ENCODE measurements around the gene HENMT1.

Gene HENMT1

DNA sequence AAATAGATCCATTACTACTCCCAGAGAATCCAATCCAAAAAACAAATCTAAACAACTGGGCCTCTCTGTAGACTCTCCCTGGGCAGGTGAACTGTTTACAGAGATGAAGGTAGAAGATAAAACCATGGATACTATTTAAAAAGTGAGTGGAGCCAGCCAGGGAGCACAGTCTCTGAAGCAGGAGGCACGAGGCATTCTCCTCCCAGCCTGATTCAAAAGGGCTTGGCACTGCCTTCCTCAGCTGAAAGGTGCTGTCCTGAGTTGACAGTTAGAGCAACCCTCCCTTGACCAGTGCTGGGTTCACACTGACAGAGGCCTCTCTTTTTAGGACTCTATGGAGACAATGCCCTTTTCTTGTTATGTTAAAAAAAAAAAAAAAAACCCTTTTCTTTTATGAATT is 36.8 kb downstream of the HENMT1 start:
- no peak for DNase-seq

- DNase-seq: no peak
These were observed 43.2 kb downstream of the HENMT1 start for GRCh38 chr1:108617724-108618056.

DNA sequence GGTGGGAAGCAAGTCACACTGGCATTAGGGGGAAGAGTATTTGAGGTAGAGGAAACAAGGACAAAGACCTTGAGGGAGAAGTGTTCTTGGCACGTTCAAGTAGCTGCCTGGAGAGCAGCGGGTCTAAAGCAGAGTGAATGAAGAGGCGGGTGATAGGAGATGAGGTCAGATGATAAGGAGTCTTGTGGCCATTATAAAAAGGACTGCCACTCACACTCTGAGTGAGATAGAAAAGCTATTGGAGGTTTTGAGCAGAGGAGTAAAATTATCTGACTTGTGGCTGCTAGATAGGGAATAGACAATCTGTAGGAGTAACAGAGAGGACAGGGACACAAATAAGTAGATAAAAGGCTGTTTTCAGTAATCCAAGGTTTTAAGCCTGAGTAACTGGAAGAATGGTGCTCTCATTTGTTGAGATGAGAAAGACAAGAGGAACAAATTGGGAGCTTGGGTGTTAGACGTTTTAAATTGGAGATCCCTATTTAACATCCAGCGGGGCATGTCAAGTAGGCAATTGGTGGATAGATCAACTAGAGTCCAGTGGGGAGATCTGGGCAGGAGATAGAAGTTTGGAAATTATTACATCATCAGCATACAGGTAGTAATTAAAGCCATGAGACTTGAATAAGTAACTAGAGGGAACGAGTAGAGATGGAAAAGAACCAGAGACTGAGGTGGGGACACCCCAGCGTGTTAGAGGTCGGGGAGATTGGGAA is 43.7 kb downstream of the HENMT1 start:
- no peak for DNase-seq

DNA sequence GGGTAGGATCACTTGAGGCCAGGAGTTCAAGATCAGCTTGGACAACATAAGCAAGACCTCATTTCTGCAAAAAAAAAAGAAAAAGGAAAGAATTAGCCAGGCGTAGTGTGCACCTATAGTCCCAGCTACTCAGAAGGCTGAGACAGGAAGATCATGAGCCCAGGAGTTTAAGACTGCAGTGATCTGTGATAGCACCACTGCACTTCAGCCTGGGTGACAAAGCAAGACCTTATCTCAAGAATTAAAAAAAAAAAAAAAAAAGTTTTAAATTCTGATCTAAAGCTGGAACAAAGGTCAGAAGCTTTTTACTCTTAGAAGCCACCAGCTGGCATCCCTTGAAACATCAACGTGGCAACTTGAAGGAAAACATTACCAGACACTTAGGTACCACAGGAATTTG is 45.3 kb downstream of the HENMT1 start:
- DNase-seq: no peak

GRCh38 chr1:108612496-108612895 is 48.4 kb downstream of the HENMT1 start:
- no peak for DNase-seq

- DNase-seq: no peak
These were observed 48.9 kb downstream of the HENMT1 start for GRCh38 chr1:108611984-108612383.

- DNase-seq: no peak
These were observed 50.8 kb downstream of the HENMT1 start for GRCh38 chr1:108610073-108610472.

GRCh38 chr1:108609483-108610049 is 51.3 kb downstream of the HENMT1 start:
- DNase-seq: no peak

DNA sequence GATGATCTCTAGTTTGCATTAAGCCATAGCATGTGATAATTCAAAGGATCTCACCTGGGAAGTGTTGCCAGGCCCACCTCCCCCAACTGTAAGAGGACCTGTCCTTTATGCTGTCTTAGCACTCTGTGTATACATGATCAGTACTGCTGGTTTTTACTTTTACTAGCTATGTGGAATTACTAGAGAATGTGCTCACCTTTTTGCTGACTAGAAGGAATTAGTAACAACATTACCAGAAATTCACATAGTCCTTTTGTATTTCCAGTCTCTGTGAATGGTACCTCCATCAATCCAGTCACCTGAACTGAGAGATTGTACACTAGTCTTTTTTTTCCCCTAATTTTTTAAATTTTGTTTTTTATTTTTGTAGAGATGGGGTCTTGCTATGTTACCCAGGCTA is 54.4 kb downstream of the HENMT1 start:
- DNase-seq: no peak

DNA sequence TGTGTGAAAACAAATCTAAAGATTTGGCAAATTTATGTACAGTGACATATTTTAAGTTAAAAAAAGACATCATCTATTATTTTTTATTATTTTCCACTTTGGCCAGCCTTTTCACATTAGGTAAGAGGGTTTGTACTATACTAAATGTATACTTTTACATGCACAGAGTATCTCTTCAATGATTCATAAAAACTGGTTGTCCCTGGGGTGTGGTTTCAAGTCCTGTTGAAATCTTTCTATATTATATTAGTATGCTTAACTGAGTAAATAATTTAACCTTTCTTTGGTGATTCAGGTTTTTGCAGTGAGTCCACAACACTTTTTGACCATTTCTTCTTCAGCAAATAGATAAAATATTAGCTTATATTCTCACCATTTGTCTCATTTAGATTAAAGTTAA is 55.3 kb downstream of the HENMT1 start:
- DNase-seq: no peak

DNA sequence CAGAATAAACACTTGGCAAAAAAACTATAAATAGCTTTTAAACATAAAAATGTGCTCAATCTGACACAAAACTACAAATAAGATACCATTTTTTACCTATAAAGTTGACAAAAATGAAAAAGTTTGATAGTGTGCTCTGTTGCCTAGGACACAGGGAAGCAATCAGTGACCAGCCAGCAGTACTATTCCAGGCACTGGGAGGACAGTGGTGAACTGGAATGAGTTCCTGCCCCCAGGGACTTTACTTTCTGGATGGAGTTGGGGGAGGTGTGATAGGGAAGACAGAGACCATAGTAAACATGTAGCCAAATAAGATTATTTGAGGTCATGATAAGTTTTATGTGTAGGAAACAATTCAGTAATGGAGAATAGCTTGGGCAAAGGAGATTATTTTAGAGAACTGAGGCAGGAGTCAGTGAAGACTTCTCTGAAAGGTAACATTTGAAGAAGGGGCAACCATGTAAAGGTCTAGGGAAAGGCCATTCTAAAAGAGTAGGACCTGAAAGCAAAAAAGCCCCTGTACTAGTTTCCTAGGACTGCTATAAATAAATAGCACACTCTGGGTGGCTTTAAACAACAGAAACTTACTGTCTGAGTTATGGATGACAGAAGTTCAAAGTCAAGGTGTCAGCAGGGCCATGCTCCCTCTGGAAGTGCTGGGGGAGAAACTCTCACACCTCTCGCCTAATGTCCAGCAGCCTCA is 59.0 kb downstream of the HENMT1 start:
- DNase-seq: no peak

DNA sequence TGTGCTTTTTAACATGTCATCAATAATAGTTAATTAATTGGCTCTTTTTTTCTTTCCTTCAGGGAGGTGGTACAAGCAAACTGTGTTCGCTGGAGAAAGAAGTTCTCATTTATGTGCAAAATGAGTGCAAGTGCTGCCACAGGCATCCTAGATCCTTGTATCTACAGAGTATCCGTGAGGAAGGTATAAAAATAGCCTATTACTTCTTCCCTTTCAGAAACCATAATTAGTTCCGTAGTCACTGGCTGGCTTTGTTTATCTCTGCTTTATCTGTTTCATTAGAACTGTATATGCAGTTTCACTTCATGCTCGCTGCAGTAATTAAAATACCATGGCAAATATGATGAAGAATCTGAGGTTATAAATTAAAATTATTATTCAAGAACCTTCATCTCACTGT is 60.4 kb downstream of the HENMT1 start:
- DNase-seq: no peak

DNA sequence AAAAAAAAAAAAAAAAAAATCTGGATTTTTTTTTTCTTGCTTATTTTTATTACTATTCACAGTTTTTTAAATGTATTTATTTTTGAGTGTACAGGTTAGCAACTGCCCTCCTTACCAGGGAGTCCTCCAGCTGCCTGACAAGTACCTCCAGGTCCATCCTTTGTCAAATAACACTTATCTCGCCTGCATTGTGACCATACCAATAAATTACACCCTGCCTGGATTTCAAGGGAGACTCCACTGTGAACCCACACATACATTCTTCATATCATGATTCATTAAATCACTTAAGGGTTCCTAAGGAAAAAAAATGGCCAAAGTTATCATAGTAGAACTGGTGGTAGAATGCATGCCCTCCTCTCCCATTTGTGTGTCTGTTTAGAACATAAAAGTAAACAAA is 62.6 kb downstream of the HENMT1 start:
- DNase-seq: no peak
